ENCODE data around the gene PKN3.
"Not testable (repeated sequence)": the region's sequence is repeated elsewhere in the genome, so short reads cannot be mapped to it uniquely, and the experiment has no call there.

DNA sequence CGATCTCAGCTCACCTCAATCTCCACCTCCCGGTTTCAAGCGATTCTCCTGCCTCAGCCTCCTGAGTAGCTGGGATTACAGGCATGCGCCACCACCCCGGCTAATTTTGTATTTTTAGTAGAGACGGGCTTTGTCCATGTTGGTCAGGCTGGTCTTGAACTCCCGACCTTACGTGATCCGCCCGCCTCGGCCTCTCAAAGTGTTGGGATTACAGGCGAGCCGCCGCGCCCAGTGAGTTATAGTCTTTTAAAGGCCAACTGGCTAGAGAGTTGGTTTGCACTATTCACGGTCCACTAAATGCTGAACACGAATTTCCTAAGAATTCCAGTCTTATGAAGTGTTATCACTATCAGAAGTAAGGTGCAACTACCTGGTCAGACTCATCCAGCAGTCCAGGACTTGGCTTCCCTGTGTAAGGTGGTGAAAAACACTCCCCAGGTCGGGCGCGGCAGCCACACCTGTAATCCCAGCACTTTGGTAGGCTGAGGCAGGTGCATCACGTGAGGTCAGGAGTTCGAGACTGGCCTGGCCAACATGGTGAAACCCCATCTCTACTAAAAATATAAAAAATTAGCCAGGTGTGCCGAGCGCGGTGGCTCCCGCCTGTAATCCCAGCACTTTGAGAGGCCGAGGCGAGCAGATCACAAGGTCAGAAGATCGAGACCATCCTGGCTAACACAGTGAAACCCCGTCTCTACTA lies 3.1 kb upstream of the PKN3 start:
- TF ChIP-seq, protein P1, sequence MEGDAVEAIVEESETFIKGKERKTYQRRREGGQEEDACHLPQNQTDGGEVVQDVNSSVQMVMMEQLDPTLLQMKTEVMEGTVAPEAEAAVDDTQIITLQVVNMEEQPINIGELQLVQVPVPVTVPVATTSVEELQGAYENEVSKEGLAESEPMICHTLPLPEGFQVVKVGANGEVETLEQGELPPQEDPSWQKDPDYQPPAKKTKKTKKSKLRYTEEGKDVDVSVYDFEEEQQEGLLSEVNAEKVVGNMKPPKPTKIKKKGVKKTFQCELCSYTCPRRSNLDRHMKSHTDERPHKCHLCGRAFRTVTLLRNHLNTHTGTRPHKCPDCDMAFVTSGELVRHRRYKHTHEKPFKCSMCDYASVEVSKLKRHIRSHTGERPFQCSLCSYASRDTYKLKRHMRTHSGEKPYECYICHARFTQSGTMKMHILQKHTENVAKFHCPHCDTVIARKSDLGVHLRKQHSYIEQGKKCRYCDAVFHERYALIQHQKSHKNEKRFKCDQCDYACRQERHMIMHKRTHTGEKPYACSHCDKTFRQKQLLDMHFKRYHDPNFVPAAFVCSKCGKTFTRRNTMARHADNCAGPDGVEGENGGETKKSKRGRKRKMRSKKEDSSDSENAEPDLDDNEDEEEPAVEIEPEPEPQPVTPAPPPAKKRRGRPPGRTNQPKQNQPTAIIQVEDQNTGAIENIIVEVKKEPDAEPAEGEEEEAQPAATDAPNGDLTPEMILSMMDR (IDR thresholded peaks at IDR 0.05; ENCODE audit: insufficient read depth, low read depth, low read length), result not testable (repeated sequence)
- TF ChIP-seq EZH2 (IDR thresholded peaks at IDR 0.05; ENCODE audit: insufficient read depth, low read length), result not testable (repeated sequence)
